HCT116 (cell line): Measurements from ENCODE around the gene SERPINF2. TPM values are rescaled to one million over a fixed set of nuclear protein-coding genes. Genes with fewer than 3 reads are reported as not detected.

Source experiments
- ATAC-seq: fragments of 200-7000 bp; cut with Tn5 transposase; 2 replicates; pipeline ENCODE4 v1.9.1; 2020; ENCODE audit warnings: mild to moderate bottlenecking, moderate library complexity
- BruUV-seq: library from RNA; stranded (reverse); fragments of 400-500 nt; replicated peaks from 2 replicates; lab custom pipeline; 2021; lab: Mats Ljungman, UMichigan
- CTCF ChIA-PET: fragments of 300-600 bp; sonication (Branson Sonifier 250); formaldehyde crosslinking; loops from one replicate; lab custom pipeline; 2021; ENCODE audit warnings: antibody characterized with exemption; lab: Charles Lee
- POLR2A ChIA-PET: fragments of 300-600, 350-600 bp; sonication (Branson Sonifier 250); formaldehyde crosslinking; loops from one replicate; lab custom pipeline; 2021; ENCODE audit warnings: antibody characterized with exemption; lab: Charles Lee
- RAD21 ChIA-PET, 2 experiments: fragments of 300-600 bp; sonication (Branson Sonifier 250); formaldehyde crosslinking; loops; one replicate each; lab custom pipeline; 2023; ENCODE audit warnings: low total read pairs in 2 of 2; ENCODE audit not compliant: uncharacterized antibody in 2 of 2, unreplicated experiment in 2 of 2, low non-redundant PET in 1 of 2; lab: Charles Lee
- DNase-seq: peaks from one replicate; pipeline ENCODE4 v3.0.0-alpha.2; 2010; ENCODE audit warnings: low read depth, low spot score
- H2AFZ ChIP-seq: fragments of 200-600 bp; shearing (Covaris generic), sonication (generic); 2 replicates; pipeline ENCODE4 v1.6.1; 2017; ENCODE audit warnings: low read depth, mixed run types, mixed read lengths, antibody characterized with exemption, low read length; ENCODE audit not compliant: poor library complexity, severe bottlenecking
- H3K27ac ChIP-seq: 2 replicates; pipeline ENCODE4 v1.5.1; 2012; ENCODE audit warnings: low read depth, low read length
- H3K27me3 ChIP-seq: fragments of 200-600 bp; sonication (generic); 2 replicates; pipeline ENCODE4 v1.6.1; 2016; ENCODE audit warnings: mixed run types, low read length, mixed read lengths; ENCODE audit not compliant: insufficient read depth
- H3K36me3 ChIP-seq, 2 experiments: fragments of 200-500 bp in 1 of 2; fragments of 200-600 bp in 1 of 2; sonication (Bioruptor generic) in 1 of 2; sonication (generic) in 1 of 2; 2 replicates each; pipeline versions ENCODE4 v1.5.1 to v1.6.1; 2014 to 2016; ENCODE audit warnings: low read length in 2 of 2, inconsistent platforms in 1 of 2, mixed read lengths in 1 of 2, mixed run types in 1 of 2; ENCODE audit not compliant: insufficient read depth in 2 of 2, control insufficient read depth in 1 of 2
- H3K4me1 ChIP-seq, 2 experiments: fragments of 200-600 bp in 1 of 2; sonication (generic) in 1 of 2; 2 replicates each; pipeline versions ENCODE4 v1.5.1 to v1.6.1; 2012 to 2017; ENCODE audit warnings: low read length in 2 of 2, inconsistent platforms in 1 of 2, mild to moderate bottlenecking in 1 of 2, mixed read lengths in 1 of 2, mixed run types in 1 of 2, moderate library complexity in 1 of 2; ENCODE audit not compliant: insufficient read depth in 2 of 2, control insufficient read depth in 1 of 2
- H3K4me2 ChIP-seq: fragments of 200-600 bp; sonication (generic); 2 replicates; pipeline ENCODE4 v1.6.1; 2017; ENCODE audit warnings: mixed run types, low read length, mixed read lengths
- H3K4me3 ChIP-seq, 2 experiments: fragments of 200-600 bp in 1 of 2; sonication (generic) in 1 of 2; replicated peaks in 1 of 2; 2 replicates each; pipeline ENCODE4 v1.5.1; 2011 to 2016; ENCODE audit warnings: low read length in 2 of 2, control low read depth in 1 of 2, low read depth in 1 of 2, mild to moderate bottlenecking in 1 of 2, mixed read lengths in 1 of 2, mixed run types in 1 of 2
- H3K79me2 ChIP-seq: fragments of 200-600 bp; sonication (generic); 2 replicates; pipeline ENCODE4 v1.6.1; 2017; ENCODE audit warnings: mild to moderate bottlenecking, mixed run types, low read length, moderate library complexity, mixed read lengths; ENCODE audit not compliant: insufficient read depth
- H3K9ac ChIP-seq: fragments of 200-600 bp; sonication (generic); 2 replicates; pipeline ENCODE4 v1.6.1; 2016; ENCODE audit warnings: low read length, mixed read lengths
- H3K9me2 ChIP-seq: fragments of 200-600 bp; sonication (generic), shearing (Covaris generic); 2 replicates; pipeline ENCODE4 v1.6.1; 2017; ENCODE audit warnings: mixed run types, mild to moderate bottlenecking, moderate library complexity; ENCODE audit not compliant: insufficient read depth
- H3K9me3 ChIP-seq, 2 experiments: fragments of 200-500 bp in 1 of 2; fragments of 200-600 bp in 1 of 2; sonication (Bioruptor generic) in 1 of 2; sonication (generic) in 1 of 2; 2 replicates each; pipeline ENCODE4 v1.6.1; 2014 to 2017; ENCODE audit warnings: low read length in 2 of 2, mixed read lengths in 2 of 2, inconsistent platforms in 1 of 2, low read depth in 1 of 2, mild to moderate bottlenecking in 1 of 2, mixed run types in 1 of 2, moderate library complexity in 1 of 2; ENCODE audit not compliant: control insufficient read depth in 1 of 2, insufficient read depth in 1 of 2
- H4K20me1 ChIP-seq: fragments of 200-600 bp; sonication (generic), shearing (Covaris generic); 2 replicates; pipeline ENCODE4 v1.6.1; 2017; ENCODE audit warnings: mixed run types, mild to moderate bottlenecking, moderate library complexity; ENCODE audit not compliant: insufficient read depth
- CBX3 ChIP-seq: IDR thresholded peaks from 2 replicates; pipeline ENCODE4 v1.6.1; 2012; ENCODE audit warnings: low read depth
- CEBPB ChIP-seq: IDR thresholded peaks from 2 replicates; pipeline ENCODE4 v1.6.1; 2012; ENCODE audit warnings: low read depth
- EGR1 ChIP-seq: IDR thresholded peaks from 2 replicates; pipeline ENCODE4 v1.6.1; 2012; ENCODE audit warnings: low read depth
- JUND ChIP-seq: IDR thresholded peaks from 2 replicates; pipeline ENCODE4 v1.6.1; 2012
- MAX ChIP-seq: IDR thresholded peaks from 2 replicates; pipeline ENCODE4 v1.6.1; 2012
- POLR2A ChIP-seq: IDR thresholded peaks from 2 replicates; pipeline ENCODE4 v1.7.0; 2011; ENCODE audit warnings: borderline replicate concordance; ENCODE audit not compliant: insufficient read depth, insufficient read length; ENCODE audit errors: extremely low read depth
- POLR2AphosphoS5 ChIP-seq: IDR thresholded peaks from 2 replicates; pipeline ENCODE4 v1.6.1; 2011; ENCODE audit warnings: mild to moderate bottlenecking, low read depth, low read length, moderate library complexity
- SIN3A ChIP-seq: IDR thresholded peaks from 2 replicates; pipeline ENCODE4 v1.6.1; 2012; ENCODE audit warnings: low read depth
- SP1 ChIP-seq: IDR thresholded peaks from 2 replicates; pipeline ENCODE4 v1.6.1; 2012; ENCODE audit warnings: low read depth
- SRF ChIP-seq: IDR thresholded peaks from 2 replicates; pipeline ENCODE4 v1.6.1; 2012; ENCODE audit warnings: low read depth
- TCF7L2 ChIP-seq: IDR thresholded peaks from 2 replicates; pipeline ENCODE4 v1.7.0; 2011; ENCODE audit warnings: borderline replicate concordance, inconsistent platforms; ENCODE audit not compliant: insufficient read depth, insufficient read length; ENCODE audit errors: extremely low read depth
- intact Hi-C: fragments of 100-400 bp; cut with micrococcal nuclease; formaldehyde crosslinking; loops from 2 replicates; pipeline ENCODE4 v1.10.0; 2022
- total RNA-seq: library from RNA; stranded (reverse); gene quantifications from one replicate; pipeline ENCODE4 v1.2.1, GENCODE V29; 2021; ENCODE audit not compliant: unreplicated experiment
- TF ChIP-seq, protein P1 (sequence below): IDR thresholded peaks from 2 replicates; pipeline ENCODE4 v1.6.1; 2012; ENCODE audit warnings: low read depth

SERPINF2 gene
- total RNA-seq, 1 experiment from 2014 or later, result 2.5 TPM

- Histone ChIP-seq H3K27ac (peak within 1 kb of the TSS; percentile 55; the same call in 1 of the 2 replicates), H3K9me2 (no peaks in the 10 kb centered on the region), H2AFZ (no peak within 1 kb of the TSS), H3K4me1 (peaks cover 32 to 57% of the 10 kb centered on the region in 2 experiments), H4K20me1 (no peaks in the 10 kb centered on the region), H3K27me3 (no peaks in the 10 kb centered on the region), H3K9ac (peak within 1 kb of the TSS; percentile 72), H3K9me3 (no peaks in the 10 kb centered on the region), H3K4me2 (peak within 1 kb of the TSS; percentile 100), H3K79me2 (peaks cover 25% of the 10 kb centered on the region; the same call in 1 of the 2 replicates), H3K4me3 (peak within 1 kb of the TSS; percentile 51 to 70), H3K36me3 (peaks cover 0 to 20% of the 10 kb centered on the region in 2 experiments; a peak in 1 of 4 replicates)
- BruUV-seq, result no TSS peak
- TF ChIP-seq SRF (no peak), SP1 (peak; percentile 40), TCF7L2 (no peak), POLR2A (no peak), SIN3A (peak; percentile 59), MAX (peak; percentile 16; the same call in 1 of the 2 replicates), EGR1 (peak; percentile 78), CBX3 (no peak), POLR2AphosphoS5 (peak; percentile 77), CEBPB (no peak), JUND (peak; percentile 15; the same call in 1 of the 2 replicates)
- TF ChIP-seq, protein P1, sequence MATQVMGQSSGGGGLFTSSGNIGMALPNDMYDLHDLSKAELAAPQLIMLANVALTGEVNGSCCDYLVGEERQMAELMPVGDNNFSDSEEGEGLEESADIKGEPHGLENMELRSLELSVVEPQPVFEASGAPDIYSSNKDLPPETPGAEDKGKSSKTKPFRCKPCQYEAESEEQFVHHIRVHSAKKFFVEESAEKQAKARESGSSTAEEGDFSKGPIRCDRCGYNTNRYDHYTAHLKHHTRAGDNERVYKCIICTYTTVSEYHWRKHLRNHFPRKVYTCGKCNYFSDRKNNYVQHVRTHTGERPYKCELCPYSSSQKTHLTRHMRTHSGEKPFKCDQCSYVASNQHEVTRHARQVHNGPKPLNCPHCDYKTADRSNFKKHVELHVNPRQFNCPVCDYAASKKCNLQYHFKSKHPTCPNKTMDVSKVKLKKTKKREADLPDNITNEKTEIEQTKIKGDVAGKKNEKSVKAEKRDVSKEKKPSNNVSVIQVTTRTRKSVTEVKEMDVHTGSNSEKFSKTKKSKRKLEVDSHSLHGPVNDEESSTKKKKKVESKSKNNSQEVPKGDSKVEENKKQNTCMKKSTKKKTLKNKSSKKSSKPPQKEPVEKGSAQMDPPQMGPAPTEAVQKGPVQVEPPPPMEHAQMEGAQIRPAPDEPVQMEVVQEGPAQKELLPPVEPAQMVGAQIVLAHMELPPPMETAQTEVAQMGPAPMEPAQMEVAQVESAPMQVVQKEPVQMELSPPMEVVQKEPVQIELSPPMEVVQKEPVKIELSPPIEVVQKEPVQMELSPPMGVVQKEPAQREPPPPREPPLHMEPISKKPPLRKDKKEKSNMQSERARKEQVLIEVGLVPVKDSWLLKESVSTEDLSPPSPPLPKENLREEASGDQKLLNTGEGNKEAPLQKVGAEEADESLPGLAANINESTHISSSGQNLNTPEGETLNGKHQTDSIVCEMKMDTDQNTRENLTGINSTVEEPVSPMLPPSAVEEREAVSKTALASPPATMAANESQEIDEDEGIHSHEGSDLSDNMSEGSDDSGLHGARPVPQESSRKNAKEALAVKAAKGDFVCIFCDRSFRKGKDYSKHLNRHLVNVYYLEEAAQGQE, result no peak
- intact Hi-C loops, result loop anchor here (10.0 kb wide), 1 partner anchor 695 kb away; the partner anchor contains the start of gene MNT
- peak; percentile 36 for DNase-seq
- ChIA-PET POLR2A (interaction anchor here (0.7 kb wide), 1 partner anchor 30 kb away, joined by 3 read pairs; no protein-coding TSS in a partner anchor), RAD21 (no interaction called here), CTCF (no interaction called here)
- ATAC-seq, result peak; percentile 65
Observed at GRCh38 chr17:1709971-1710806, 32.5 kb upstream of the SERPINF2 start, which contains the start of gene TLCD2. TSS of gene TLCD2 (minus strand) at chr17:1710377. CDS start at chr17:1710242, 135 bp downstream.
